ENCODE measurements around the gene USP53.
"Not testable (repeated sequence)": the region's sequence is repeated elsewhere in the genome, so short reads cannot be mapped to it uniquely, and the experiment has no call there.

Gene USP53

DNA sequence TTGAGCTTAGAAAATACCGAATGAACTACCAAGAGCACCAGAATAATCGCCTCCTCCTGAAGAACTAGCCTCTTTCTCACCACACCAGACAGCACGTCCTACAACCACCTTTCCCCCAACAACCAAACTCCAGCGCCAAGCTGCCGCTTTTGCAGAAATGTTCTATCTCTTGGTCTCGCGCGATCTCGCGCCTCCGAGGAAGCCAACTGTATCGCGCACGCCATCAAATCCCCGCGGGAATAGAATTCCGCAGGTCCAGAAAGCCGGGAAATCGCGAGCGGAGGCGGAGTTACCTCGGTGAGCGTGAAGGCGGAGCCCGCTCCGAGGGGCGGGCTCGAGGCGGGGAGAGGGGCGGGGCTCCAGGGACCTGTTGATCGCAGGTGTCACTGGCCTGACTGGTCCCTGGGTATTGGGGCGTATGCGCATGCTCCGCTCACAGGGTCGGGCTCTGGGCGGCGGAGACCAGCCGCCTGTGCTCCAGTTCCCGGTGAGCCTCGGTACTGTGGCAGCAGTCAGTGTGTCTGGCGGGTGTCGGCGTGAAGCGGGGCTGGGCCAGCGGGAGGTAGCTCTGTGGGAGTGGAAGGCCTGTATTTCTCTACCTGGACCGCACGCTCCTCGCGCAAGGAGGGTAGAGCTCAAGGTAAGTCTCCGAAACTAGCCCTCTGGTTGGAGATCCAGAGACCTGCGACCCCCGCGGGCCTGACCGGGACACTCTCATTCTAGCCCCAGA lies at the start of gene USP53:
USP53 (plus strand) TSS at position 480 of the 730 bp plus-strand sequence. CDS start 27,047 bp downstream, outside the sequence.
- DNase-seq, result peak; percentile 96

DNA sequence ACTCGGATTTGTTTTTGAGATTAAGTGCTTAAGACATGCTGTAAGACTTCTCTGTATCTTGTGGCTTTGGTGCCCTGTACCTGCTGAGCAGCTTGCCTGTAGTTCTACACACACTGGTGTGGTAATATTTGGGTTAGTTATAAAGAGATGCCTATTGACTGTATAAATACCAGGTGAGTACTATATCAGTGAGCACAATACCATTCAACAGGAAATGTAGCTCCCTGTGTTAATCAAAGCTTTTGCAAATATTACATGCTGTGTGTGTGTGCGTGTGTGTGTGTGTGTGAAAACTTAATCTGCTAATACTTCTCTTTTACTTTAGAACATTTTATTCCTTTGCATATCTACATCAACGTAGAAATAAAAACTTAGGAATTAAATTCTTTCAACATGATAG lies 46.7 kb upstream of the USP53 start:
- no peak for DNase-seq

DNA sequence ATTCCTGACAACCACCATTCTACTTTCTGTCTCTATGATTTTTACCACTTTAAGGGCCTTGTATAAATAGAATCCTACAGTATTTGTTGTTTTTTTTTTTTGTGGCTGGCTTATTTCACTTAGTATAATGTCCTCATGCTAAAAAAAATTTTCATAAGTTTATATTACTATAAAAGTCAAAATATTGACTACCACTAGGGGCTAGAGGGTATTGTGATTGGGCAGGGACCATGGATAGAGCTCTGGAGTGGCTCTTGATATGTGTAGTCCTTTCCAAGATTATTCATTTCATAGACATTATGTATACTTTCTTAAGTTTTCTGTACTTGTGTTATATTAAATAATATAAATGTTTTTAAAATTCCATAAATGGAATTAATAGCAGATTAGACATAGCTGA lies 42.3 kb upstream of the USP53 start:
- DNase-seq, result peak; percentile 6

- DNase-seq, result no peak
Measured at GRCh38 chr4:119172223-119172622, 40.3 kb upstream of the USP53 start.

GRCh38 chr4:119173729-119174361 lies 38.7 kb upstream of the USP53 start:
- DNase-seq, result not testable (repeated sequence)

GRCh38 chr4:119179011-119179410 lies 33.5 kb upstream of the USP53 start:
- no peak for DNase-seq

DNA sequence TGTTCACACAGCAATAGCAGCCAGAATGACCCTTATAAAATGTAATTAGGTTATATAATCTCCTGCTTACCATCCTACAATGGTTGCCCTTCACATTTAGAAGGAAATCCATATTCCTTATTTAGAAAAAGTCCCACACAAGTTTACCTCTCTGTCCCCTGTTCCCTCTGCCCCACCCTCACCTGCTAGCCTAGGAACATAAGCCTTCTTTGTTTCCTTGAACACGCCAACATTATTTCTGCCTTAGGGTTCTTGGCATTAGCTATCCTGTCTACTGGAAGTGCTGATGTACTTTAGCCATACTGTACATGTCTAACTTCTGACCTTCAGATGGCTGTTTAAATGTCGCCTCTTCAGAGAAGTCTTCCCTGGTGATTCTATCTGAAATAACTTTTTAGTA lies 28.4 kb upstream of the USP53 start:
- no peak for DNase-seq

DNA sequence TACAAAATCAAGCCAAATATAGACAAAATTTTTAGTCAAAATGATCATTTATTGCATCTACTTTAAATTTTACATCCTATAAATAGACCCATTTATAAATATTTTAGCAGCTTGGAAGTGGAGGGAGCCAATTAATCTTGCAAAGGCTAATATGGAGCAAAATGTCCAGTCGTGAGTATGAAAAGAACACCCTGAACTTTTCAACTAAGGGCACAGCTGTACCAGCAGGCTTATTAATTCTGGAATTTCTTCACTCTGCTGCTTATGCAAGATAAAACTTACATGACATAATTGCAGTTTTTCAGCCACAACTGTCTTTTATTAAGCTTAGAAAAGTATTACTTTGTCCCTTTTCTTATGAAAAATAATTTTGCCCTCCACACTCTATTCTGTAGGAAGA lies 22.9 kb upstream of the USP53 start:
- DNase-seq, result peak; percentile 39

DNA sequence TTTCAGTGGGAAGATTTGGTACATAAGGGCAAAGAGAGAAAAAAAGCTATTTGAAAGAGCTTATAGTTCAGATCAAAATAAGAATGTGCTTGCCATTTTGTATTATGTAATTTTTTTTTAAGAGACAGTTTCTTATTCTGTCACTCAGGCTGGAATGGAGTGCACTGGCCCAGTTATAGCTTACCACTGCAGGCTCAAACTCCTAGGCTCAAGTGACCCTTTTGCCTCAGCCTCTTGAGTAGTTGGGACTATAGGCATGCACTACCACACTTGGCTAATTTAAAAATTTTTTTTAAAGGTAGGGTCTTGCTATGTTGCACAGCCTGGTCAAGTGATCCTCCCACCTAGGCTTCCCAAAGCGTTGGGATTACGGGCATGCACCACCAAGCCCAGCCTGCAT lies 22.2 kb upstream of the USP53 start:
- DNase-seq, result no peak

DNA sequence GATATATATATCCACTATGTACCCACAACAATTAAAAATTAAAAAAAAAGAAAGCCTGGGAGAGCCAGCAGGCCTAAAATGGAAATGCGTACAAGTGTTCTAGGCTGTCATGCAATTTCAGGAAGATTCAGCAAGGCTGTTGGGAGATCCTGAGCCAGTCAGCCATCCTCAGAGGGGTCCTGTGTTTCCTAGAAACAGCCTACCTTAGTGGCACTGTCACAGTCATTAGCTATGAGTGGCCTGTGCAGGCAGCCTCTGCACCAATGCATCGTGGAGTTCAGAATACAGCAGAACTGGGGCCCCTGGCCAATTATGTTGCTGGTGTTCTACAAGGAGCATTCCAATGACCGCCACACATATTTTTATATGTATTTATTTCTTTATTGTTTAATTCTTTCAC lies 21.0 kb upstream of the USP53 start:
- DNase-seq, result no peak

GRCh38 chr4:119197772-119198212 lies 14.7 kb upstream of the USP53 start:
- DNase-seq, result no peak

- no peak for DNase-seq
Measured at GRCh38 chr4:119204916-119205315, 7.6 kb upstream of the USP53 start.

- no peak for DNase-seq
Measured at GRCh38 chr4:119205690-119206089, 6.8 kb upstream of the USP53 start.

DNA sequence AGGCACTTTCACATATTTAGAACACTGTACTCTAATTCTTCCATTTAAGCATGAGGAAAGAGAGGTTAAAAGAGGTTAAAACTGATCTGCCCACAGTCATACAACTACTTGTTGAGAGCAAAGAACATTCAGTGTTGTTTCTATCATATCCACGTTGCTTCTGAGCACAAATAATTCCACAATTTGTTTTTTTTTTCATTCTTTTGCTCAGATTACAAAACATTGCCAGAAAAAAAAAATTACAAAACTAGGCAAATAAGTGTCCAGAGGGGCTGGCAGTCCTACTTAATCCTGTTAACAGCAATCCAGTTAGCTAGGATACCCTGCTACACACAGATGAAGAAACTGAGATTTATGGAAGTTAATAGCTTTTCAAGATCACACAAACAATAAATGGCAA lies 6.3 kb upstream of the USP53 start:
- no peak for DNase-seq

DNA sequence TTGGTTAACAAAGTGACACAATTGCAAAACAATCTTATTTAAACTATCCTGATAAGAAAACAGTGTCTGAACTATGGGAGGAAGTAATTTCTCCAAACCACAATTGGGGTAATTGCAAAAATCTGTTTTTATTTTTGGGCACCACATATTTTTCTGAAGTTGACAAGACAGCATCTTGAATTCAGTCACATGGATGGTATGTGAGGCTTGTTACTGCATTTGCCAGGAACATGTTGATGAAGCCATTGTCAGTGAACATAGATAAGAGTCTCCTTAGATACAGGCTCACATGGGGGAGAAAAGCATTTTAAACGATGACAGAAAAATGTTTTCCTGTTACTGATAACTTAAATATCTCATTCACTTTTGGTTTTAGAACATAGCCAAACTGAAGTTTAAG lies 5.5 kb upstream of the USP53 start:
- DNase-seq, result peak; percentile 45

DNA sequence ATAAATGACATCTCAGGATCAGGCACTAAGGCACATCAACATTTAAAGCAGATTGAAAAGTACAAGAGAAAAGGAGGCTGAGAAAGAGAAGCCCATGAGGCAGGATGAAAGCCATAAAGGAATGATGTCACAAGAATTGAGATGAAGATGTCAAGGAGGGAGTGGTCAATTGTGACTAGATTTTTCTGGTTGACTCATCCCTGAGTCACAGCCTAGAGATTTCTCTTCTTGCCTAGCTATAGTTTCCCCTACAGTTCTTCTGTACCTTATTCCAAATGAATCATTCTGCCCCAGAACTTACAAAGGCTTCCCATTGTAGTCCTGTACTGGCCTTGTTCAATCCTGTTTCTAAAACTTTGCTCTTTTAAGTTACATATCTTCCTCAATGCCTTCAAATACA lies 3.4 kb upstream of the USP53 start:
- DNase-seq, result peak; percentile 26

- no peak for DNase-seq
Measured at GRCh38 chr4:119209586-119209985, 2.9 kb upstream of the USP53 start.

- DNase-seq, result no peak
Measured at GRCh38 chr4:119210775-119211174, 1.7 kb upstream of the USP53 start.

GRCh38 chr4:119211867-119212233 lies 663 bp upstream of the USP53 start:
- DNase-seq, result no peak

- peak; percentile 83 for DNase-seq
Measured at GRCh38 chr4:119212964-119213606, 572 bp downstream of the USP53 start.

GRCh38 chr4:119218093-119218492 lies 5.6 kb downstream of the USP53 start:
- DNase-seq, result no peak

DNA sequence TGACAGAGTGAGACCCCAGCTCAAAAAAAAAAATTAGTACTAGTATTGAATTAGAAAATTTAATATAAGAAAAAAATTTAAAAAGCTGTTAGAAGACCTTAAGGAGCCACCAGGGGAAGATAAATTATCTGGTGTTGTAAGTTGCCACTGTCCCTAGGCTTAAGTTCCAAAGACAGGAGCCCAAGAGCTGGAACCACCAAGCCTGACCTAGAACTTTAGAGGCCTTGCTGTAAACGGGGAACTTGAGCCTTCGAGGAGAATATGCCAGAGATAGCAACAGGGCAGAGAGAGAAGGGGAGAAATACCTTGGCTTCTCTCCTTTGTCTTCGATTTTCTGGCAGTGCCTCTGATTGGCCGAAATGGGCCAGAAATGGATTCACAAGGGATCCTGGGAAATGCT lies 8.9 kb downstream of the USP53 start:
- no peak for DNase-seq

- no peak for DNase-seq
Measured at GRCh38 chr4:119227690-119228089, 15.2 kb downstream of the USP53 start.

DNA sequence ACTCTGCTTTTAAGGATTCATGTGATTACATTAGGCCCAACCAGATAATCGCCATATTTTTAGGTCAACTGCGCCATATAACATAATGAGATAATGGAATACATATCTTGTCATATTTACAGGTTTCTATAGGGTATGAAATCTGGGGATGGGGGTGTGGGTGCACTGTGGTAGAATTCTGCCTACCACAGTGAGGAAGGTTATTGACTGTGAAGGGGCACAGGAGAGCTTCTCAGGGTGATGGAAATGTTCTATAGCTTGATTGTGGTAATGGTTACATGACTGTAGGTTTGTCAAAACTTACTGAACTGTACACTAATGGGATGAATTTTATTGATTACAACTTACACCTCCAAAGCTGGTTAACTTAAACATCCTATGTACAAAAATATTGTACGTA lies 15.9 kb downstream of the USP53 start:
- DNase-seq, result no peak

Measured in hematopoietic multipotent progenitor cell treated with erythropoietin and hydrocortisone succinate and interleukin-3 and kit ligand, for 6 days (in vitro differentiated cells).